Tibial nerve (tissue), 3 donors: Measurements from ENCODE around the gene ANXA8L1.
"Not testable (repeated sequence)": the region's sequence is repeated elsewhere in the genome, so short reads cannot be mapped to it uniquely, and the experiment has no call there.

ENCODE experiments used
- EP300 ChIP-seq, 2 donors: sonication (generic); formaldehyde crosslinking; IDR thresholded peaks; one replicate each; pipeline ENCODE4 v1.6.1; 2017; ENCODE audit warnings: antibody characterized with exemption in 2 of 2, mild to moderate bottlenecking in 1 of 2
- POLR2A ChIP-seq, 2 donors: fragments of 450-650 bp; IDR thresholded peaks; one replicate each; pipeline ENCODE4 v1.6.1; 2017; ENCODE audit warnings: antibody characterized with exemption in 2 of 2, mild to moderate bottlenecking in 2 of 2, moderate library complexity in 2 of 2

GRCh38 chr10:46415291-46415690 lies 39.7 kb downstream of the ANXA8L1 start:
- not testable (repeated sequence) for TF ChIP-seq POLR2A, EP300 (IDR thresholded peaks at IDR 0.05)
